Stomach (tissue), 9 donors: ENCODE measurements around the gene ACSL4. TPM values are rescaled to one million over a fixed set of nuclear protein-coding genes. Genes with fewer than 3 reads are reported as not detected.

Source experiments
- DNase-seq, 2 donors: peaks; one replicate each; pipeline versions ENCODE4 v3.0.0 to v3.0.0-alpha.2; 2013 to 2019
- H3K27ac ChIP-seq, 5 donors: fragments of 200-600 bp in 4 of 5; sonication (generic) in 4 of 5; one replicate each; pipeline ENCODE4 v1.5.1; 2013 to 2019; ENCODE audit warnings: mild to moderate bottlenecking in 1 of 5, moderate library complexity in 1 of 5
- H3K27me3 ChIP-seq, 3 donors: fragments of 200-600 bp; sonication (generic); one replicate each; pipeline ENCODE4 v1.5.1; 2017 to 2019; ENCODE audit warnings: mixed run types in 1 of 3
- H3K36me3 ChIP-seq, 4 donors: fragments of 200-600 bp; sonication (generic); 1 replicate in 3 of 4; 2 replicates in 1 of 4; pipeline ENCODE4 v1.5.1; 2016 to 2019
- H3K4me1 ChIP-seq, 4 donors: fragments of 200-600 bp; sonication (generic); one replicate each; pipeline ENCODE4 v1.5.1; 2016 to 2019
- H3K4me3 ChIP-seq, 4 donors: fragments of 200-600 bp; sonication (generic) in 3 of 4; one replicate each; pipeline ENCODE4 v1.5.1; 2016 to 2019; ENCODE audit warnings: mild to moderate bottlenecking in 1 of 4
- H3K9me3 ChIP-seq, 4 donors: fragments of 200-600 bp; sonication (generic); one replicate each; pipeline ENCODE4 v1.5.1; 2016 to 2019
- CTCF ChIP-seq, 7 experiments: fragments of 450-650 bp in 4 of 7; fragments of 200-600 bp in 3 of 7; sonication (generic) in 3 of 7; IDR thresholded peaks; one replicate each; pipeline ENCODE4 v1.5.1; 2016 to 2019; ENCODE audit warnings: antibody characterized with exemption in 7 of 7, control low read depth in 2 of 7, mild to moderate bottlenecking in 1 of 7
- EP300 ChIP-seq: sonication (generic); formaldehyde crosslinking; IDR thresholded peaks from one replicate; pipeline ENCODE4 v1.6.1; 2017; ENCODE audit warnings: antibody characterized with exemption
- POLR2A ChIP-seq, 4 donors: fragments of 450-650 bp; IDR thresholded peaks; one replicate each; pipeline ENCODE4 v1.6.1; 2016; ENCODE audit warnings: antibody characterized with exemption in 4 of 4, control low read depth in 2 of 4, mild to moderate bottlenecking in 1 of 4, moderate library complexity in 1 of 4
- POLR2AphosphoS5 ChIP-seq, 3 donors: sonication (generic); formaldehyde crosslinking; IDR thresholded peaks; one replicate each; pipeline ENCODE4 v1.6.1; 2016; ENCODE audit warnings: antibody characterized with exemption in 3 of 3
- WGBS, 5 donors: extraction: QIAGEN DNeasy Blood & Tissue Kit in 3 of 5; methylation state at CpG; one replicate each; pipeline versions ENCODE4 v1.1.5 to v1.1.7; 2013 to 2018; 5-methylcytosine and 5-hydroxymethylcytosine counted together
- intact Hi-C: fragments of 100-400 bp; cut with DNase I; formaldehyde crosslinking; loops from one replicate; pipeline ENCODE4 v1.15.1; 2023; ENCODE audit warnings: low total_unique reads
- polyA plus RNA-seq, 3 donors: library from polyadenylated mRNA; stranded (reverse); fragments of 200-250 nt; gene quantifications; one replicate each; pipeline ENCODE4 v1.2.3, GENCODE V29; 2013
- total RNA-seq, 5 donors: library from RNA; depleted of rRNA; stranded (reverse); fragments of >200 nt; gene quantifications; one replicate each; pipeline versions ENCODE4 v1.1.0 to v1.2.3, GENCODE V29; 2014 to 2016
- donor health status: healthy with polysubstance abuse.
- donor health status: Bipolar disorder and iron deficiency.
- donor health status: healthy.

The ACSL4 gene
- total and polyA plus RNA-seq, 8 donors: 4.1 to 53.4 (median 34.1) TPM

GRCh38 chrX:109710181-109710580 is 22.9 kb downstream of the ACSL4 start:
- Histone ChIP-seq H3K27me3 (peaks cover 0 to 4% (median 0%) of the 10 kb centered on the region in 3 donors), H3K4me1 (peaks cover 0 to 65% (median 8%) of the 10 kb centered on the region in 4 donors), H3K27ac (no peak overlapping the region), H3K4me3 (no peak overlapping the region), H3K9me3 (no peaks in the 10 kb centered on the region), H3K36me3 (no peaks in the 10 kb centered on the region)
- no peak for TF ChIP-seq CTCF (IDR thresholded peaks at IDR 0.05)
- no peak for TF ChIP-seq EP300
- TF ChIP-seq POLR2AphosphoS5 (IDR thresholded peaks at IDR 0.05): no peak
- no peak for TF ChIP-seq POLR2A (IDR thresholded peaks at IDR 0.05)
- DNase-seq: no peak
- 21 to 63% (median 39%) methylated on average over 2 of the region's 2 CpGs for WGBS, 5 donors
- intact Hi-C loops: no loop called here

- Histone ChIP-seq H3K27me3 (peaks cover 0 to 4% (median 0%) of the 10 kb centered on the region in 3 donors), H3K9me3 (no peaks in the 10 kb centered on the region), H3K4me1 (peaks cover 0 to 57% (median 8%) of the 10 kb centered on the region in 4 donors), H3K4me3 (no peak overlapping the region), H3K36me3 (no peaks in the 10 kb centered on the region), H3K27ac (peak overlapping the region in 3 of 5 donors; percentile 21 to 66 (median 55))
- DNase-seq: peak in 1 of 2 donors; percentile 18
- TF ChIP-seq CTCF (IDR thresholded peaks at IDR 0.05) (no peak), POLR2A (IDR thresholded peaks at IDR 0.05) (no peak), EP300 (no peak)
- 25 to 66% (median 47%) methylated on average over 3 of the region's 3 CpGs for WGBS, 5 donors
- intact Hi-C loops: no loop called here
Observed at GRCh38 chrX:109709129-109709631, 23.9 kb downstream of the ACSL4 start.

GRCh38 chrX:109707720-109708119 is 25.3 kb downstream of the ACSL4 start:
- no peak for DNase-seq
- intact Hi-C loops: no loop called here
- H3K27ac ChIP-seq: peak overlapping the region in 1 of 5 donors; percentile 56

GRCh38 chrX:109707319-109707718 is 25.7 kb downstream of the ACSL4 start:
- H3K4me3 ChIP-seq: peak overlapping the region in 1 of 4 donors; percentile 7
- 38 to 66% (median 52%) methylated on average over 5 of the region's 5 CpGs for WGBS, 5 donors
- peak overlapping the region in 1 of 5 donors; percentile 56 for H3K27ac ChIP-seq
- intact Hi-C loops: no loop called here
- no peaks in the 10 kb centered on the region for H3K27me3 ChIP-seq
- no peak for TF ChIP-seq POLR2A (IDR thresholded peaks at IDR 0.05)
- no peak for TF ChIP-seq CTCF (IDR thresholded peaks at IDR 0.05)
- no peak for TF ChIP-seq EP300
- no peak for TF ChIP-seq POLR2AphosphoS5 (IDR thresholded peaks at IDR 0.05)
- DNase-seq: no peak
- H3K36me3 ChIP-seq: no peaks in the 10 kb centered on the region
- H3K4me1 ChIP-seq: peaks cover 0 to 51% (median 8%) of the 10 kb centered on the region in 4 donors
- H3K9me3 ChIP-seq: no peaks in the 10 kb centered on the region

More at GRCh38 chrX:109707720-109708119, 25.3 kb downstream of the ACSL4 start:
- Histone ChIP-seq H3K4me1 (peaks cover 0 to 51% (median 8%) of the 10 kb centered on the region in 4 donors), H3K27me3 (peaks cover 0 to 2% (median 0%) of the 10 kb centered on the region in 3 donors), H3K4me3 (no peak overlapping the region), H3K36me3 (no peaks in the 10 kb centered on the region), H3K9me3 (no peaks in the 10 kb centered on the region)
- TF ChIP-seq EP300 (no peak), CTCF (IDR thresholded peaks at IDR 0.05) (no peak), POLR2AphosphoS5 (IDR thresholded peaks at IDR 0.05) (no peak), POLR2A (IDR thresholded peaks at IDR 0.05) (no peak)
- 62 to 75% (median 71%) methylated on average over 3 to 4 of the region's 4 CpGs for WGBS, 5 donors
